Panc1 (cell line): ENCODE measurements around the gene IGSF5. TPM values are rescaled to one million over a fixed set of nuclear protein-coding genes. Genes with fewer than 3 reads are reported as not detected.

Experiments used
- ATAC-seq: fragments of 200-7000 bp; cut with Tn5 transposase; 2 replicates; pipeline ENCODE4 v1.9.1; 2020; ENCODE audit warnings: mild to moderate bottlenecking, moderate library complexity
- BruUV-seq: library from RNA; stranded (reverse); fragments of 400-500 nt; replicated peaks from 2 replicates; lab custom pipeline; 2021; lab: Mats Ljungman, UMichigan
- CTCF ChIA-PET: fragments of 300-600 bp; sonication (Branson Sonifier 250); formaldehyde crosslinking; loops from one replicate; lab custom pipeline; 2022; ENCODE audit warnings: antibody characterized with exemption; lab: Charles Lee
- POLR2A ChIA-PET: fragments of 300-600 bp; sonication (Branson Sonifier 250); formaldehyde crosslinking; loops from one replicate; lab custom pipeline; 2022; ENCODE audit warnings: antibody characterized with exemption; lab: Charles Lee
- DNase-seq: peaks from one replicate; pipeline ENCODE4 v3.0.0-alpha.2; 2010; ENCODE audit warnings: low read depth, low spot score
- H3K27ac ChIP-seq: 2 replicates; pipeline ENCODE4 v1.5.1; 2011; ENCODE audit warnings: mild to moderate bottlenecking, low read length, inconsistent platforms
- H3K27me3 ChIP-seq: fragments of 200-500 bp; sonication (Bioruptor generic); 2 replicates; pipeline ENCODE4 v1.6.0; 2014; ENCODE audit warnings: low read length, inconsistent platforms; ENCODE audit not compliant: control insufficient read depth, insufficient read depth
- H3K36me3 ChIP-seq: fragments of 200-500 bp; sonication (Bioruptor generic); 2 replicates; pipeline ENCODE4 v1.5.1; 2014; ENCODE audit warnings: inconsistent platforms, mild to moderate bottlenecking, low read length, moderate library complexity; ENCODE audit not compliant: control insufficient read depth, insufficient read depth
- H3K4me1 ChIP-seq: 2 replicates; pipeline ENCODE4 v1.5.1; 2011; ENCODE audit warnings: inconsistent platforms, mild to moderate bottlenecking, low read length, moderate library complexity; ENCODE audit not compliant: control insufficient read depth, insufficient read depth
- H3K4me3 ChIP-seq, 2 experiments: 2 replicates each; pipeline ENCODE4 v1.5.1; 2011 to 2012; ENCODE audit warnings: low read depth in 2 of 2, low read length in 2 of 2, mild to moderate bottlenecking in 2 of 2, inconsistent platforms in 1 of 2, moderate library complexity in 1 of 2
- H3K9me3 ChIP-seq: fragments of 200-500 bp; sonication (Bioruptor generic); 2 replicates; pipeline ENCODE4 v1.5.1; 2014; ENCODE audit warnings: low read depth, mild to moderate bottlenecking, inconsistent platforms, low read length, moderate library complexity; ENCODE audit not compliant: control insufficient read depth, insufficient read depth
- POLR2AphosphoS5 ChIP-seq: IDR thresholded peaks from 2 replicates; pipeline ENCODE4 v1.6.1; 2012; ENCODE audit warnings: mild to moderate bottlenecking, low read depth, low read length, moderate library complexity
- SIN3A ChIP-seq: IDR thresholded peaks from 2 replicates; pipeline ENCODE4 v1.6.1; 2012; ENCODE audit warnings: low read depth, mild to moderate bottlenecking, low read length, moderate library complexity, borderline replicate concordance; ENCODE audit not compliant: insufficient read depth
- TCF7L2 ChIP-seq: IDR thresholded peaks from 2 replicates; pipeline ENCODE4 v1.6.1; 2011; ENCODE audit warnings: mild to moderate bottlenecking, low read depth, low read length, inconsistent platforms
- in situ Hi-C: cut with HindIII; loops from 2 replicates; pipeline ENCODE4 v1.10.0; 2016; ENCODE audit warnings: low sequenced_read_pairs, low pct_unique_long_range_greater_than_20kb
- intact Hi-C: fragments of 100-400 bp; cut with micrococcal nuclease; formaldehyde crosslinking; loops from one replicate; pipeline ENCODE4 v1.10.0; 2022; ENCODE audit not compliant: unreplicated experiment
- total RNA-seq: library from RNA; stranded (reverse); gene quantifications from one replicate; pipeline ENCODE4 v1.2.1, GENCODE V29; 2021; ENCODE audit not compliant: unreplicated experiment
- TF ChIP-seq, protein P1 (sequence below): fragments of 450-650 bp; IDR thresholded peaks from 2 replicates; pipeline ENCODE4 v1.5.1; 2017; ENCODE audit warnings: mild to moderate bottlenecking
- TF ChIP-seq, protein P2 (sequence below), 2 experiments: IDR thresholded peaks; 2 replicates each; pipeline ENCODE4 v1.6.1; 2011 to 2012; ENCODE audit warnings: low read depth in 2 of 2, control low read depth in 1 of 2, low read length in 1 of 2, mild to moderate bottlenecking in 1 of 2, moderate library complexity in 1 of 2; ENCODE audit not compliant: insufficient read depth in 1 of 2

Gene IGSF5
- total RNA-seq, 1 experiment from 2014 or later = not detected

DNA sequence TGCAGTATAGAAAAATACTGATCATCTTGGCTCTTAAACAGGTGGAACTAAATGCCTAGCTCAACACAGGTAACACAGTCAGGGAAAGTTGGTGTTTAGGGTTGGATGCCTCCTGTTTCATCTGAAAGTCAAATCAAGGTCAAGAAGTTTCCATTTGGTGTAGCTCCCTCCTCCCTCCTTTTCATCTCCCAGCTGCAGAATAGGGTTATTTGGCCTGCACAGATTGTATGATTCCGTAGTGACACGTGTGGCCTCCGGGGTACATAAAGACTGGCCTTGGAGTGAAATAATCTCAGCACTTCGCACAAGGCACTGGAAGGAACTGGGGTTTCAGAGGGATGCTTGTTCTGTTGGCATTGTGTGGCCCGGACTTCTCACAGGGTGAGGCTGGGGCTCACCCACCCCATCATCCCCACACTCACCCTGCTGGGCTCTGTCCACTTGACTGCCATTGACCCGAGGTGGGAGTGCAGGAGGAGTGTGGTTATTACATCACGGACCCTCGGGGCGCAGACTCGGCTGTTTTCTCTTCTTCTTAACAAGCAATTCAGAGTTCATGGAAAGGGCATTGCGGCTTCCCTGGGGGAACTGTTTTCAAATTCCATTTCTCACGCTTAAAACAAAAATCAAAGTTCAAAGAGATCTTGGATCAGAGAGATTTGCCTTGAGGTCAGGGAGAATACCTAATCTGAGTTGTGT is 18.4 kb downstream of the IGSF5 start:
- no peaks in the 10 kb centered on the region for H3K4me1 ChIP-seq
- H3K36me3 ChIP-seq = no peaks in the 10 kb centered on the region
- ChIA-PET POLR2A (no interaction called here), CTCF (no interaction called here)
- no peaks in the 10 kb centered on the region for H3K9me3 ChIP-seq
- TF ChIP-seq, protein P1, sequence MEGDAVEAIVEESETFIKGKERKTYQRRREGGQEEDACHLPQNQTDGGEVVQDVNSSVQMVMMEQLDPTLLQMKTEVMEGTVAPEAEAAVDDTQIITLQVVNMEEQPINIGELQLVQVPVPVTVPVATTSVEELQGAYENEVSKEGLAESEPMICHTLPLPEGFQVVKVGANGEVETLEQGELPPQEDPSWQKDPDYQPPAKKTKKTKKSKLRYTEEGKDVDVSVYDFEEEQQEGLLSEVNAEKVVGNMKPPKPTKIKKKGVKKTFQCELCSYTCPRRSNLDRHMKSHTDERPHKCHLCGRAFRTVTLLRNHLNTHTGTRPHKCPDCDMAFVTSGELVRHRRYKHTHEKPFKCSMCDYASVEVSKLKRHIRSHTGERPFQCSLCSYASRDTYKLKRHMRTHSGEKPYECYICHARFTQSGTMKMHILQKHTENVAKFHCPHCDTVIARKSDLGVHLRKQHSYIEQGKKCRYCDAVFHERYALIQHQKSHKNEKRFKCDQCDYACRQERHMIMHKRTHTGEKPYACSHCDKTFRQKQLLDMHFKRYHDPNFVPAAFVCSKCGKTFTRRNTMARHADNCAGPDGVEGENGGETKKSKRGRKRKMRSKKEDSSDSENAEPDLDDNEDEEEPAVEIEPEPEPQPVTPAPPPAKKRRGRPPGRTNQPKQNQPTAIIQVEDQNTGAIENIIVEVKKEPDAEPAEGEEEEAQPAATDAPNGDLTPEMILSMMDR = no peak
- TF ChIP-seq, protein P2, sequence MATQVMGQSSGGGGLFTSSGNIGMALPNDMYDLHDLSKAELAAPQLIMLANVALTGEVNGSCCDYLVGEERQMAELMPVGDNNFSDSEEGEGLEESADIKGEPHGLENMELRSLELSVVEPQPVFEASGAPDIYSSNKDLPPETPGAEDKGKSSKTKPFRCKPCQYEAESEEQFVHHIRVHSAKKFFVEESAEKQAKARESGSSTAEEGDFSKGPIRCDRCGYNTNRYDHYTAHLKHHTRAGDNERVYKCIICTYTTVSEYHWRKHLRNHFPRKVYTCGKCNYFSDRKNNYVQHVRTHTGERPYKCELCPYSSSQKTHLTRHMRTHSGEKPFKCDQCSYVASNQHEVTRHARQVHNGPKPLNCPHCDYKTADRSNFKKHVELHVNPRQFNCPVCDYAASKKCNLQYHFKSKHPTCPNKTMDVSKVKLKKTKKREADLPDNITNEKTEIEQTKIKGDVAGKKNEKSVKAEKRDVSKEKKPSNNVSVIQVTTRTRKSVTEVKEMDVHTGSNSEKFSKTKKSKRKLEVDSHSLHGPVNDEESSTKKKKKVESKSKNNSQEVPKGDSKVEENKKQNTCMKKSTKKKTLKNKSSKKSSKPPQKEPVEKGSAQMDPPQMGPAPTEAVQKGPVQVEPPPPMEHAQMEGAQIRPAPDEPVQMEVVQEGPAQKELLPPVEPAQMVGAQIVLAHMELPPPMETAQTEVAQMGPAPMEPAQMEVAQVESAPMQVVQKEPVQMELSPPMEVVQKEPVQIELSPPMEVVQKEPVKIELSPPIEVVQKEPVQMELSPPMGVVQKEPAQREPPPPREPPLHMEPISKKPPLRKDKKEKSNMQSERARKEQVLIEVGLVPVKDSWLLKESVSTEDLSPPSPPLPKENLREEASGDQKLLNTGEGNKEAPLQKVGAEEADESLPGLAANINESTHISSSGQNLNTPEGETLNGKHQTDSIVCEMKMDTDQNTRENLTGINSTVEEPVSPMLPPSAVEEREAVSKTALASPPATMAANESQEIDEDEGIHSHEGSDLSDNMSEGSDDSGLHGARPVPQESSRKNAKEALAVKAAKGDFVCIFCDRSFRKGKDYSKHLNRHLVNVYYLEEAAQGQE (IDR thresholded peaks at IDR 0.05; ENCODE audit: insufficient read depth in 1 of 2, low read depth in 2 of 2, low read length in 1 of 2) = no peak
- TF ChIP-seq SIN3A (no peak), TCF7L2 (no peak), POLR2AphosphoS5 (no peak)
- ATAC-seq = no peak
- intact Hi-C loops (no loop called here), in situ Hi-C loops (no loop called here)
- no peak for DNase-seq
- H3K27ac ChIP-seq = no peak overlapping the region
- no peak overlapping the region for H3K4me3 ChIP-seq
- BruUV-seq = no TSS peak
- H3K27me3 ChIP-seq = no peaks in the 10 kb centered on the region

DNA sequence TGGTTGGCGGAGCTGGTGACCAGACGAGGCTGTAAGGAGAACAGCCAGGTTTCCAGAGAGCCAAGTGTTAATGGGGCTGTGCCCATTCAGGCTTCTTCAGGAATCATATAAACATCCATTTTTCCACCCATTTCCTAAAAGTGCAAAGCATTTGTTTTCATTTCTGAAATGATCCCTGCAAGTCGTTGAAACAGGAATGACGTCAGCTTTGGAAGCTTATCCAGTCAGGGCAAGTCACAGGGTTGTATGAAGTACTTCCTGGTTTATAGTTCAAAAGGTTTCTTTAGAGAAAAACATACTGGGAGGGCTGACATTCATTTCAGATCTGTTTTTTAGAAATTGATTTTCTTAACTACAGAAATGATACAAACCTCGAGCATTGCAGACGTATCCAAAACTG is 29.2 kb downstream of the IGSF5 start:
- in situ Hi-C loops = no loop called here
- TF ChIP-seq, protein P2 (IDR thresholded peaks at IDR 0.05; ENCODE audit: insufficient read depth in 1 of 2, low read depth in 2 of 2, low read length in 1 of 2) = no peak
- TF ChIP-seq, protein P1 = no peak
- no peak for TF ChIP-seq SIN3A
- TF ChIP-seq TCF7L2 = no peak
- no peak for TF ChIP-seq POLR2AphosphoS5
- Histone ChIP-seq H3K27me3 (no peaks in the 10 kb centered on the region), H3K4me1 (no peaks in the 10 kb centered on the region), H3K9me3 (no peaks in the 10 kb centered on the region), H3K4me3 (no peak overlapping the region), H3K36me3 (no peaks in the 10 kb centered on the region), H3K27ac (no peak overlapping the region)
- CTCF ChIA-PET = no interaction called here
- intact Hi-C loops = no loop called here
- no TSS peak for BruUV-seq
- ATAC-seq (no peak), DNase-seq (no peak)
- POLR2A ChIA-PET = no interaction called here
